ENCODE data around the gene TULP4.
A peak's percentile ranks its signal among the peaks of the same experiment; 100 is the strongest.

The TULP4 gene

GRCh38 chr6:158481690-158482473, 169.6 kb downstream of the TULP4 start:
- no peak for TF ChIP-seq CTCF (IDR thresholded peaks at IDR 0.05; ENCODE audit: control insufficient read depth, insufficient read depth, low read depth, low read length, missing control alignments)
- peak; percentile 39 for DNase-seq (ENCODE audit: low read depth)
- no peak overlapping the region for H3K4me3 ChIP-seq (ENCODE audit: control insufficient read depth, low read depth, low read length)

GRCh38 chr6:158485431-158485830, 173.2 kb downstream of the TULP4 start:
- no peak for DNase-seq (ENCODE audit: low read depth)
- no peak overlapping the region for H3K4me3 ChIP-seq (ENCODE audit: control insufficient read depth, low read depth, low read length)
- no peak for TF ChIP-seq CTCF (IDR thresholded peaks at IDR 0.05; ENCODE audit: control insufficient read depth, insufficient read depth, low read depth, low read length, missing control alignments)

GRCh38 chr6:158487495-158487894, 175.2 kb downstream of the TULP4 start:
- TF ChIP-seq CTCF (IDR thresholded peaks at IDR 0.05; ENCODE audit: control insufficient read depth, insufficient read depth, low read depth, low read length, missing control alignments), result no peak

GRCh38 chr6:158488065-158488464, 175.8 kb downstream of the TULP4 start:
- no peak for TF ChIP-seq CTCF (IDR thresholded peaks at IDR 0.05; ENCODE audit: control insufficient read depth, insufficient read depth, low read depth, low read length, missing control alignments)
- H3K4me3 ChIP-seq (ENCODE audit: control insufficient read depth, low read depth, low read length), result no peak overlapping the region
- DNase-seq (ENCODE audit: low read depth), result peak; percentile 95

More at GRCh38 chr6:158487495-158487894, 175.2 kb downstream of the TULP4 start:
- no peak overlapping the region for H3K4me3 ChIP-seq (ENCODE audit: control insufficient read depth, low read depth, low read length)
- DNase-seq (ENCODE audit: low read depth), result no peak

GRCh38 chr6:158489441-158489840, 177.2 kb downstream of the TULP4 start:
- H3K4me3 ChIP-seq (ENCODE audit: control insufficient read depth, low read depth, low read length), result no peak overlapping the region
- TF ChIP-seq CTCF (IDR thresholded peaks at IDR 0.05; ENCODE audit: control insufficient read depth, insufficient read depth, low read depth, low read length, missing control alignments), result no peak
- DNase-seq (ENCODE audit: low read depth), result no peak

- no peak overlapping the region for H3K4me3 ChIP-seq (ENCODE audit: control insufficient read depth, low read depth, low read length)
- no peak for DNase-seq (ENCODE audit: low read depth)
- no peak for TF ChIP-seq CTCF (IDR thresholded peaks at IDR 0.05; ENCODE audit: control insufficient read depth, insufficient read depth, low read depth, low read length, missing control alignments)
These were observed 180.6 kb downstream of the TULP4 start for GRCh38 chr6:158492881-158493280.
